H1 (cell line): ENCODE results near the gene KYNU. TPM values are rescaled to one million over a fixed set of nuclear protein-coding genes. Genes with fewer than 3 reads are reported as not detected.

Source experiments
- CTCF ChIA-PET: fragments of 300-600 bp; sonication (Branson Sonifier 250); formaldehyde crosslinking; loops from one replicate; lab custom pipeline; 2021; ENCODE audit not compliant: partially characterized antibody; lab: Charles Lee
- POLR2A ChIA-PET: fragments of 300-600 bp; sonication (Branson Sonifier 250); formaldehyde crosslinking; loops from one replicate; lab custom pipeline; 2021; ENCODE audit warnings: inconsistent platforms; ENCODE audit not compliant: partially characterized antibody; lab: Charles Lee
- DNase-seq, 2 experiments: peaks; one replicate each; pipeline versions ENCODE4 v3.0.0 to v3.0.0-alpha.2; 2010 to 2022; ENCODE audit warnings: low spot score in 2 of 2, low read depth in 1 of 2, mixed read lengths in 1 of 2
- FAIRE-seq: peaks from 2 replicates; lab custom pipeline; 2011; peaks lifted over from hg19 to GRCh38; lab: Jason Lieb, UNC
- H2AFZ ChIP-seq: 2 replicates; pipeline ENCODE4 v1.8.1; 2012; ENCODE audit warnings: low read length, inconsistent platforms
- H2AK5ac ChIP-seq: 2 replicates; pipeline ENCODE4 v1.6.1; 2013; ENCODE audit warnings: low read depth, low read length
- H2BK120ac ChIP-seq: replicated peaks from 2 replicates; pipeline ENCODE3; 2013; ENCODE audit warnings: low read depth, low read length, inconsistent platforms
- H2BK12ac ChIP-seq: 2 replicates; pipeline ENCODE4 v1.6.1; 2013; ENCODE audit warnings: low read depth, low read length
- H2BK15ac ChIP-seq: 2 replicates; pipeline ENCODE4 v1.6.1; 2013; ENCODE audit warnings: low read length
- H2BK20ac ChIP-seq: 2 replicates; pipeline ENCODE4 v1.6.1; 2013; ENCODE audit warnings: low read length
- H2BK5ac ChIP-seq: 2 replicates; pipeline ENCODE4 v1.6.1; 2013; ENCODE audit warnings: low read depth, low read length
- H3K14ac ChIP-seq: 2 replicates; pipeline ENCODE4 v1.6.1; 2013; ENCODE audit warnings: inconsistent platforms; ENCODE audit not compliant: insufficient read length
- H3K18ac ChIP-seq: 2 replicates; pipeline ENCODE4 v1.6.1; 2013; ENCODE audit warnings: low read length; ENCODE audit errors: extremely low read depth
- H3K23ac ChIP-seq: 2 replicates; pipeline ENCODE4 v1.6.1; 2013; ENCODE audit warnings: inconsistent platforms; ENCODE audit not compliant: insufficient read length
- H3K23me2 ChIP-seq: 2 replicates; pipeline ENCODE4 v1.6.1; 2013; ENCODE audit warnings: low read depth, low read length
- H3K27ac ChIP-seq: 2 replicates; pipeline ENCODE4 v1.6.1; 2011; ENCODE audit warnings: low read depth, low read length, inconsistent platforms
- H3K27me3 ChIP-seq, 4 experiments: replicated peaks in 1 of 4; 1 replicate in 1 of 4; 2 replicates in 3 of 4; pipeline versions ENCODE4 v1.6.1 to v1.8.1; 2011 to 2013; ENCODE audit warnings: low read length in 3 of 4, mild to moderate bottlenecking in 3 of 4, inconsistent platforms in 2 of 4, mixed read lengths in 2 of 4, moderate library complexity in 1 of 4; ENCODE audit not compliant: control insufficient read depth in 3 of 4, insufficient read depth in 3 of 4; ENCODE audit errors: extremely low read depth in 1 of 4
- H3K36me3 ChIP-seq, 4 experiments: 2 replicates each; pipeline versions ENCODE4 v1.6.1 to v1.8.1; 2011 to 2013; ENCODE audit warnings: mild to moderate bottlenecking in 4 of 4, low read length in 3 of 4, moderate library complexity in 2 of 4, control low read depth in 1 of 4, inconsistent platforms in 1 of 4; ENCODE audit not compliant: insufficient read depth in 4 of 4, control insufficient read depth in 2 of 4
- H3K4ac ChIP-seq: replicated peaks from 2 replicates; pipeline ENCODE3; 2013; ENCODE audit warnings: low read length, low read depth, mixed read lengths, inconsistent platforms; ENCODE audit not compliant: insufficient read length
- H3K4me1 ChIP-seq, 4 experiments: replicated peaks in 1 of 4; 1 replicate in 1 of 4; 2 replicates in 3 of 4; pipeline versions ENCODE4 v1.6.1 to v1.8.1; 2011 to 2013; ENCODE audit warnings: low read length in 3 of 4, inconsistent platforms in 2 of 4, mixed read lengths in 1 of 4; ENCODE audit not compliant: insufficient read depth in 4 of 4, control insufficient read depth in 3 of 4
- H3K4me2 ChIP-seq, 2 experiments: 2 replicates each; pipeline versions ENCODE4 v1.6.1 to v1.8.1; 2011 to 2013; ENCODE audit warnings: low read depth in 2 of 2, low read length in 2 of 2, control low read depth in 1 of 2, inconsistent platforms in 1 of 2, mild to moderate bottlenecking in 1 of 2; ENCODE audit not compliant: insufficient read depth in 1 of 2
- H3K4me3 ChIP-seq, 4 experiments: fragments of 200-600, 300-600 bp in 1 of 4; sonication (generic), shearing (Covaris generic), sonication (Bioruptor Twin) in 1 of 4; 2 replicates each; pipeline versions ENCODE4 v1.5.1 to v1.8.1; 2011 to 2016; ENCODE audit warnings: low read length in 4 of 4, low read depth in 3 of 4, control low read depth in 2 of 4, inconsistent platforms in 2 of 4, mild to moderate bottlenecking in 2 of 4, mixed read lengths in 1 of 4, moderate library complexity in 1 of 4; ENCODE audit not compliant: insufficient read depth in 2 of 4; ENCODE audit errors: extremely low read depth in 1 of 4
- H3K56ac ChIP-seq: replicated peaks from 2 replicates; pipeline ENCODE3; 2013; ENCODE audit warnings: low read depth, mild to moderate bottlenecking, mixed read lengths, low read length, inconsistent platforms; ENCODE audit not compliant: insufficient read length
- H3K79me1 ChIP-seq: 2 replicates; pipeline ENCODE4 v1.6.1; 2013; ENCODE audit warnings: low read depth, low read length, control low read depth
- H3K79me2 ChIP-seq, 2 experiments: 2 replicates each; pipeline versions ENCODE4 v1.6.1 to v1.8.1; 2012 to 2013; ENCODE audit warnings: low read length in 2 of 2, mild to moderate bottlenecking in 2 of 2, inconsistent platforms in 1 of 2; ENCODE audit not compliant: insufficient read depth in 2 of 2, control insufficient read depth in 1 of 2
- H3K9ac ChIP-seq, 4 experiments: replicated peaks in 1 of 4; 1 replicate in 1 of 4; 2 replicates in 3 of 4; pipeline versions ENCODE4 v1.6.1 to v1.8.1; 2011 to 2013; ENCODE audit warnings: low read depth in 3 of 4, low read length in 3 of 4, control low read depth in 2 of 4, mild to moderate bottlenecking in 2 of 4, moderate library complexity in 2 of 4, inconsistent platforms in 1 of 4; ENCODE audit errors: extremely low read depth in 1 of 4
- H3K9me3 ChIP-seq, 2 experiments: 2 replicates each; pipeline versions ENCODE4 v1.6.1 to v1.8.1; 2012 to 2013; ENCODE audit warnings: mild to moderate bottlenecking in 2 of 2, moderate library complexity in 2 of 2, control low read depth in 1 of 2, inconsistent platforms in 1 of 2, low read depth in 1 of 2, low read length in 1 of 2, mixed read lengths in 1 of 2; ENCODE audit not compliant: insufficient read depth in 2 of 2
- H4K20me1 ChIP-seq, 2 experiments: replicated peaks in 1 of 2; 2 replicates each; pipeline versions ENCODE3 to v1.8.1; 2011 to 2013; ENCODE audit warnings: inconsistent platforms in 2 of 2, low read length in 2 of 2, mild to moderate bottlenecking in 1 of 2; ENCODE audit not compliant: insufficient read depth in 2 of 2, control insufficient read depth in 1 of 2
- H4K5ac ChIP-seq: 2 replicates; pipeline ENCODE4 v1.6.1; 2013; ENCODE audit warnings: low read length, low read depth, mixed read lengths, inconsistent platforms; ENCODE audit not compliant: insufficient read length
- H4K8ac ChIP-seq: 2 replicates; pipeline ENCODE4 v1.8.0; 2013; ENCODE audit warnings: mild to moderate bottlenecking, moderate library complexity, low read length, inconsistent platforms; ENCODE audit not compliant: insufficient read depth; ENCODE audit errors: extremely low read depth
- H4K91ac ChIP-seq: replicated peaks from 2 replicates; pipeline ENCODE3; 2013; ENCODE audit warnings: low read length, mixed read lengths, inconsistent platforms; ENCODE audit not compliant: insufficient read length
- ASH2L ChIP-seq: fragments of 200-600, 300-600 bp; sonication (generic); IDR thresholded peaks from one replicate; pipeline ENCODE4 v1.7.1; 2017; ENCODE audit warnings: low read length
- CHD1 ChIP-seq: IDR thresholded peaks from 2 replicates; pipeline ENCODE4 v1.6.1; 2012; ENCODE audit warnings: low read depth, low read length, improper control_type of control experiment
- EP300 ChIP-seq, 2 experiments: IDR thresholded peaks; 1 replicate in 1 of 2; 2 replicates in 1 of 2; pipeline ENCODE4 v1.6.1; 2011 to 2012; ENCODE audit warnings: low read depth in 2 of 2, low read length in 2 of 2, mild to moderate bottlenecking in 2 of 2, borderline replicate concordance in 1 of 2, inconsistent platforms in 1 of 2, moderate library complexity in 1 of 2
- GTF2F1 ChIP-seq: IDR thresholded peaks from 2 replicates; pipeline ENCODE4 v1.6.1; 2012; ENCODE audit warnings: low read depth, low read length, improper control_type of control experiment, borderline replicate concordance
- JUND ChIP-seq: IDR thresholded peaks from 2 replicates; pipeline ENCODE4 v1.6.1; 2011; ENCODE audit warnings: mild to moderate bottlenecking, improper control_type of control experiment, low read length
- RNF2 ChIP-seq: fragments of 200-900, 300-1000 bp; sonication (generic); IDR thresholded peaks from 2 replicates; pipeline ENCODE4 v1.7.1; 2016; ENCODE audit warnings: borderline replicate concordance, low read depth, mild to moderate bottlenecking, antibody characterized with exemption, low read length; ENCODE audit not compliant: poor library complexity, severe bottlenecking; ENCODE audit errors: missing control alignments
- TAF1 ChIP-seq: IDR thresholded peaks from 2 replicates; pipeline ENCODE4 v1.6.1; 2011; ENCODE audit warnings: mild to moderate bottlenecking, low read depth, low read length
- TAF7 ChIP-seq: optimal IDR thresholded peaks from 2 replicates; pipeline ENCODE3; 2011; ENCODE audit warnings: low read depth, mild to moderate bottlenecking, inconsistent platforms, low read length, moderate library complexity, borderline replicate concordance
- WGBS, 2 experiments: shearing (Covaris generic) in 1 of 2; methylation state at CpG; one replicate each; pipeline versions ENCODE4 v1.1.6 to v1.1.7; 2013 to 2015; ENCODE audit warnings: low lambda C conversion rate in 2 of 2, mixed read lengths in 2 of 2, inconsistent platforms in 1 of 2, low coverage in 1 of 2, missing lambda C conversion rate in 1 of 2; ENCODE audit not compliant: insufficient replicate concordance in 2 of 2, insufficient coverage in 1 of 2, insufficient read length in 1 of 2; ENCODE audit errors: extremely low coverage in 1 of 2, missing lambda C conversion rate in 1 of 2; 5-methylcytosine and 5-hydroxymethylcytosine counted together
- polyA plus RNA-seq, 7 experiments: library from polyadenylated mRNA; depleted of rRNA in 3 of 7; stranded (reverse) in 5 of 7; unstranded in 2 of 7; fragments of >200 nt in 5 of 7; fragments of 200-250 nt in 2 of 7; gene quantifications; 1 replicate in 5 of 7; 2 replicates in 1 of 7; 4 replicates in 1 of 7; pipeline versions ENCODE4 v1.2.1 to v1.2.3, GENCODE V29; 2011 to 2013; ENCODE audit warnings: missing spikeins in 2 of 7, mixed read lengths in 2 of 7
- total RNA-seq: library from RNA; stranded (reverse); fragmentation: NEBNext Ultra II Directional; extraction: Animal tissue kit (Norgen Biotek cat#: 25700); gene quantifications from 2 replicates; pipeline ENCODE4 v1.2.1, GENCODE V29; 2021
- TF ChIP-seq, protein P1 (sequence below): IDR thresholded peaks from 2 replicates; pipeline ENCODE4 v1.6.1; 2011; ENCODE audit warnings: low read depth, mild to moderate bottlenecking, low read length; ENCODE audit not compliant: insufficient read depth
- TF ChIP-seq, protein P2 (sequence below): IDR thresholded peaks from 2 replicates; pipeline ENCODE4 v1.6.1; 2012; ENCODE audit warnings: low read length, inconsistent platforms
- TF ChIP-seq, protein P3 (sequence below): IDR thresholded peaks from 2 replicates; pipeline ENCODE4 v1.6.1; 2012; ENCODE audit warnings: inconsistent platforms

Gene KYNU
- total and polyA plus RNA-seq, 2 of the 8 experiments (the other 6 are each of a cell fraction or from before 2014, with no cell fraction given): 0.09 to 0.13 TPM

DNA sequence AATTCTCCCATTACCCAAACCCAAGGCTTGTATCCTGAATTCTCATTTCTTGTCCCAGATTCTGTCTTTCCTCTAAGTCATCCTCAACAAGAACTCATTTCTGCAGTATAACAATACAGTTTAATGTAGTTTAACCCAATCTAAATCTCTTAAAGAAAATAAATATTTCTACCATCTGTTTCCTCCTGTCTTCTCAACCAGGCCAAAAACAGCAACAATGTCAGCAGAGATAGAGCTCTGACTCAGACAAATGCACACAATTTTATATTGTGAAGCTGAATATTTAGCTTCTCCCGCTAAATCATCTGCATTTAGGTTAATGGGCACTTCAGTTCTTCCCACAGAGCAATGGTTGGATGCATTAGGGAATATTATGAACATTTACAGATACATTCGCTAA is 35.7 kb upstream of the KYNU start:
- H4K5ac ChIP-seq: no peak overlapping the region
- no peaks in the 10 kb centered on the region for H3K9me3 ChIP-seq
- no peaks in the 10 kb centered on the region for H3K79me1 ChIP-seq
- H4K91ac ChIP-seq: no peak overlapping the region
- no peak overlapping the region for H2AFZ ChIP-seq
- no peak overlapping the region for H4K8ac ChIP-seq
- H3K23ac ChIP-seq: no peak overlapping the region
- no peak overlapping the region for H3K18ac ChIP-seq
- no peak for FAIRE-seq
- no peak overlapping the region for H2BK20ac ChIP-seq
- H3K14ac ChIP-seq: no peak overlapping the region
- no peak overlapping the region for H3K27ac ChIP-seq
- no peak overlapping the region for H3K4me3 ChIP-seq
- no peak overlapping the region for H2BK120ac ChIP-seq
- H4K20me1 ChIP-seq: no peaks in the 10 kb centered on the region
- H3K27me3 ChIP-seq: no peaks in the 10 kb centered on the region
- no peak overlapping the region for H2BK12ac ChIP-seq
- WGBS, 2 experiments: 96% methylated on average over 2 of the region's 2 CpGs; no CpG with 5 or more reads in 1 of the 2 experiments
- H3K4me1 ChIP-seq: no peaks in the 10 kb centered on the region
- no peaks in the 10 kb centered on the region for H3K79me2 ChIP-seq
- H3K36me3 ChIP-seq: no peaks in the 10 kb centered on the region
- DNase-seq: no peak
- H3K9ac ChIP-seq: no peak overlapping the region
- no peak overlapping the region for H3K4me2 ChIP-seq
- no peaks in the 10 kb centered on the region; the same call in 1 of the 2 replicates for H3K23me2 ChIP-seq
- H2BK5ac ChIP-seq: no peak overlapping the region
- H3K56ac ChIP-seq: no peak overlapping the region
- CTCF ChIA-PET: no interaction called here
- no peak overlapping the region for H2BK15ac ChIP-seq
- POLR2A ChIA-PET: no interaction called here
- no peak overlapping the region for H3K4ac ChIP-seq
- H2AK5ac ChIP-seq: no peak overlapping the region
- TF ChIP-seq CHD1 (no peak), TAF1 (no peak), RNF2 (no peak), TAF7 (no peak), JUND (no peak), EP300 (IDR thresholded peaks at IDR 0.05; ENCODE audit: borderline replicate concordance in 1 of 2, low read depth in 2 of 2, low read length in 2 of 2) (no peak), ASH2L (no peak), GTF2F1 (no peak)
- TF ChIP-seq, protein P1, sequence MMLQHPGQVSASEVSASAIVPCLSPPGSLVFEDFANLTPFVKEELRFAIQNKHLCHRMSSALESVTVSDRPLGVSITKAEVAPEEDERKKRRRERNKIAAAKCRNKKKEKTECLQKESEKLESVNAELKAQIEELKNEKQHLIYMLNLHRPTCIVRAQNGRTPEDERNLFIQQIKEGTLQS: no peak
- TF ChIP-seq, protein P2, sequence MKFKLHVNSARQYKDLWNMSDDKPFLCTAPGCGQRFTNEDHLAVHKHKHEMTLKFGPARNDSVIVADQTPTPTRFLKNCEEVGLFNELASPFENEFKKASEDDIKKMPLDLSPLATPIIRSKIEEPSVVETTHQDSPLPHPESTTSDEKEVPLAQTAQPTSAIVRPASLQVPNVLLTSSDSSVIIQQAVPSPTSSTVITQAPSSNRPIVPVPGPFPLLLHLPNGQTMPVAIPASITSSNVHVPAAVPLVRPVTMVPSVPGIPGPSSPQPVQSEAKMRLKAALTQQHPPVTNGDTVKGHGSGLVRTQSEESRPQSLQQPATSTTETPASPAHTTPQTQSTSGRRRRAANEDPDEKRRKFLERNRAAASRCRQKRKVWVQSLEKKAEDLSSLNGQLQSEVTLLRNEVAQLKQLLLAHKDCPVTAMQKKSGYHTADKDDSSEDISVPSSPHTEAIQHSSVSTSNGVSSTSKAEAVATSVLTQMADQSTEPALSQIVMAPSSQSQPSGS: no peak
- TF ChIP-seq, protein P3, sequence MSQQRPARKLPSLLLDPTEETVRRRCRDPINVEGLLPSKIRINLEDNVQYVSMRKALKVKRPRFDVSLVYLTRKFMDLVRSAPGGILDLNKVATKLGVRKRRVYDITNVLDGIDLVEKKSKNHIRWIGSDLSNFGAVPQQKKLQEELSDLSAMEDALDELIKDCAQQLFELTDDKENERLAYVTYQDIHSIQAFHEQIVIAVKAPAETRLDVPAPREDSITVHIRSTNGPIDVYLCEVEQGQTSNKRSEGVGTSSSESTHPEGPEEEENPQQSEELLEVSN: no peak
